Right lung (tissue), 10 donors: ENCODE measurements around the gene CENPT. TPM values are rescaled to one million over a fixed set of nuclear protein-coding genes. Genes with fewer than 3 reads are reported as not detected.

ENCODE experiments used
- DNase-seq, 2 donors: peaks; one replicate each; pipeline ENCODE4 v3.0.0-alpha.2; 2013
- long read RNA-seq, 8 donors: transcript quantifications; one replicate each; lab custom pipeline, GENCODE V29; 2026
- polyA plus RNA-seq, 5 donors: library from polyadenylated mRNA; unstranded; fragments of 120-200 nt; gene quantifications; one replicate each; pipeline versions ENCODE4 v1.2.1 to v1.2.3, GENCODE V29; 2013; ENCODE audit warnings: inconsistent platforms in 1 of 5, low replicate concordance in 1 of 5; ENCODE audit not compliant: insufficient read length in 5 of 5, insufficient read depth in 1 of 5

Gene CENPT
- polyA plus RNA-seq = 10 to 100 TPM; 46.6 to 63.5 (median 55.7) TPM
- long read RNA-seq, donor 1, transcript CENPT-218 (12 exons, 2,133 nt) = major isoform, 6 of 14 reads
- long read RNA-seq, donor 1, partial matches to known transcripts = 7 of 14 reads
- long read RNA-seq, donor 1, other reads (novel, unspliced or antisense) = 0 of 14 reads
- long read RNA-seq, donor 2, partial matches to known transcripts = 0 of 1 reads
- long read RNA-seq, donor 2, other reads (novel, unspliced or antisense) = 0 of 1 reads
- long read RNA-seq, donor 3, partial matches to known transcripts = 6 of 8 reads
- long read RNA-seq, donor 3, other reads (novel, unspliced or antisense) = 0 of 8 reads
- long read RNA-seq, donor 4, partial matches to known transcripts = 0 of 2 reads
- long read RNA-seq, donor 4, other reads (novel, unspliced or antisense) = 0 of 2 reads
- long read RNA-seq, donor 5, partial matches to known transcripts = 7 of 13 reads
- long read RNA-seq, donor 5, other reads (novel, unspliced or antisense) = 0 of 13 reads
- long read RNA-seq, donor 6, partial matches to known transcripts = 5 of 11 reads
- long read RNA-seq, donor 6, other reads (novel, unspliced or antisense) = 0 of 11 reads
- long read RNA-seq, donor 7, partial matches to known transcripts = 49 of 254 reads
- long read RNA-seq, donor 7, other reads (novel, unspliced or antisense) = 200 of 254 reads
- long read RNA-seq, donor 8, partial matches to known transcripts = 0 of 1 reads
- long read RNA-seq, donor 8, other reads (novel, unspliced or antisense) = 0 of 1 reads

GRCh38 chr16:67847064-67847861, at the start of gene CENPT:
TSS of gene CENPT (minus strand) at chr16:67847693. CDS start at chr16:67833859, 13,834 bp downstream.
- DNase-seq = peak in 1 of 2 donors; percentile 16

GRCh38 chr16:67897231-67897630, 49.7 kb upstream of the CENPT start:
- no peak for DNase-seq

- no peak for DNase-seq
These were observed 46.4 kb upstream of the CENPT start for GRCh38 chr16:67893743-67894399.

- DNase-seq = peak; percentile 93 to 94
These were observed 45.6 kb upstream of the CENPT start, which contains the start of gene PSKH1 for GRCh38 chr16:67892899-67893742. TSS of gene PSKH1 (plus strand) at chr16:67893254. CDS start at chr16:67908750, 15,496 bp downstream.

GRCh38 chr16:67892375-67892774, 44.9 kb upstream of the CENPT start:
- no peak for DNase-seq

- DNase-seq = no peak
These were observed 40.8 kb upstream of the CENPT start for GRCh38 chr16:67888331-67888730.

GRCh38 chr16:67886387-67886786, 38.9 kb upstream of the CENPT start:
- DNase-seq = peak; percentile 46 to 63

- DNase-seq = no peak
These were observed 38.5 kb upstream of the CENPT start for GRCh38 chr16:67885976-67886375.

- DNase-seq = no peak
These were observed 38.1 kb upstream of the CENPT start for GRCh38 chr16:67885545-67885944.

GRCh38 chr16:67884684-67885083, 37.2 kb upstream of the CENPT start, which contains the start of gene NRN1L:
TSS of gene NRN1L (plus strand) at chr16:67884885. CDS start at chr16:67884904, 19 bp downstream.
- DNase-seq = peak; percentile 83

GRCh38 chr16:67883872-67884261, 36.4 kb upstream of the CENPT start:
- DNase-seq = no peak

GRCh38 chr16:67883146-67883871, 35.8 kb upstream of the CENPT start:
- no peak for DNase-seq

GRCh38 chr16:67882374-67883145, 35.1 kb upstream of the CENPT start:
- no peak for DNase-seq

GRCh38 chr16:67881621-67882161, 34.2 kb upstream of the CENPT start:
- DNase-seq = no peak

GRCh38 chr16:67880584-67880983, 33.1 kb upstream of the CENPT start:
- DNase-seq = no peak

- no peak for DNase-seq
These were observed 32.4 kb upstream of the CENPT start for GRCh38 chr16:67879936-67880335.

- no peak for DNase-seq
These were observed 32.0 kb upstream of the CENPT start for GRCh38 chr16:67879462-67879861.

- DNase-seq = no peak
These were observed 31.4 kb upstream of the CENPT start for GRCh38 chr16:67878846-67879245.
